GM12878 (cell line): ENCODE data around the gene PSMC6. TPM values are rescaled to one million over a fixed set of nuclear protein-coding genes. Genes with fewer than 3 reads are reported as not detected.

Experiments
- ATAC-seq: fragments of 200-7000 bp; cut with Tn5 transposase; 3 replicates; pipeline ENCODE4 v1.9.1; 2020; ENCODE audit warnings: mild to moderate bottlenecking, moderate library complexity
- BruUV-seq: library from RNA; stranded (reverse); fragments of 400-500 nt; replicated peaks from 2 replicates; lab custom pipeline; 2021; lab: Mats Ljungman, UMichigan
- CTCF ChIA-PET: fragments of 300-600 bp; sonication (Branson Sonifier 250); formaldehyde crosslinking; extraction: SDS; loops from one replicate; lab custom pipeline; 2021; ENCODE audit warnings: inconsistent platforms; lab: Yijun Ruan, JAX
- POLR2A ChIA-PET: fragments of 350-600 bp; formaldehyde crosslinking; extraction: SDS; loops from one replicate; lab custom pipeline; 2021; ENCODE audit warnings: inconsistent platforms; lab: Charles Lee
- RAD21 ChIA-PET: fragments of 300-600 bp; sonication (Branson Sonifier 250); formaldehyde crosslinking; loops from one replicate; lab custom pipeline; 2023; ENCODE audit warnings: antibody characterized with exemption; ENCODE audit not compliant: unreplicated experiment; lab: Charles Lee
- SMC1A ChIA-PET: fragments of 300-600 bp; sonication (Branson Sonifier 250); formaldehyde crosslinking; loops from one replicate; lab custom pipeline; 2023; ENCODE audit not compliant: unreplicated experiment, uncharacterized antibody; lab: Charles Lee
- DNase-seq: peaks from one replicate; pipeline ENCODE4 v3.0.0-alpha.2; 2011; ENCODE audit warnings: low read depth, low spot score
- FAIRE-seq: peaks from 3 replicates; lab custom pipeline; 2011; peaks lifted over from hg19 to GRCh38; lab: Jason Lieb, UNC
- H2AFZ ChIP-seq: 2 replicates; pipeline ENCODE4 v1.6.0; 2011; ENCODE audit warnings: low read depth, low read length, control low read depth; ENCODE audit not compliant: control insufficient read depth
- H3K27ac ChIP-seq: 2 replicates; pipeline ENCODE4 v1.5.1; 2011; ENCODE audit warnings: control low read depth; ENCODE audit not compliant: control insufficient read depth, insufficient read depth
- H3K27me3 ChIP-seq, 2 experiments: replicated peaks in 1 of 2; 2 replicates each; pipeline versions ENCODE4 v1.6.0 to v1.6.1; 2011; ENCODE audit warnings: low read length in 1 of 2; ENCODE audit not compliant: control insufficient read depth in 2 of 2, insufficient read depth in 2 of 2
- H3K36me3 ChIP-seq, 2 experiments: 2 replicates each; pipeline ENCODE4 v1.5.1; 2011; ENCODE audit warnings: low read length in 1 of 2; ENCODE audit not compliant: control insufficient read depth in 2 of 2, insufficient read depth in 2 of 2
- H3K4me1 ChIP-seq: 2 replicates; pipeline ENCODE4 v1.6.1; 2011; ENCODE audit warnings: mild to moderate bottlenecking, low read length, moderate library complexity, mixed read lengths; ENCODE audit not compliant: control insufficient read depth, insufficient read depth
- H3K4me2 ChIP-seq: 2 replicates; pipeline ENCODE4 v1.6.0; 2011; ENCODE audit warnings: control low read depth; ENCODE audit not compliant: control insufficient read depth, insufficient read depth
- H3K4me3 ChIP-seq: fragments of 200-600 bp; sonication (generic); 2 replicates; pipeline ENCODE4 v1.5.1; 2016
- H3K79me2 ChIP-seq: 2 replicates; pipeline ENCODE4 v1.6.0; 2011; ENCODE audit warnings: low read length; ENCODE audit not compliant: control insufficient read depth, insufficient read depth
- H3K9ac ChIP-seq: 2 replicates; pipeline ENCODE4 v1.8.0; 2011; ENCODE audit warnings: low read length, control low read depth, mixed read lengths; ENCODE audit not compliant: control insufficient read depth, insufficient read depth
- H3K9me3 ChIP-seq: replicated peaks from 3 replicates; pipeline ENCODE4 v1.5.1; 2011; ENCODE audit warnings: mild to moderate bottlenecking, low read length; ENCODE audit not compliant: control insufficient read depth, insufficient read depth
- H4K20me1 ChIP-seq: 2 replicates; pipeline ENCODE4 v1.6.0; 2011; ENCODE audit not compliant: control insufficient read depth, insufficient read depth
- CBX3 ChIP-seq: fragments of 200-600 bp; sonication (generic); IDR thresholded peaks from 2 replicates; pipeline ENCODE4 v1.6.1; 2016; ENCODE audit warnings: low read depth, borderline replicate concordance
- CREB1 ChIP-seq: IDR thresholded peaks from 2 replicates; pipeline ENCODE4 v1.6.1; 2012; ENCODE audit warnings: low read depth, mild to moderate bottlenecking, inconsistent platforms
- FOXM1 ChIP-seq: IDR thresholded peaks from 2 replicates; pipeline ENCODE4 v1.6.1; 2012; ENCODE audit warnings: low read depth, mild to moderate bottlenecking, inconsistent platforms, low read length, moderate library complexity
- HDGF ChIP-seq: fragments of 450-650 bp; IDR thresholded peaks from 2 replicates; pipeline ENCODE4 v1.6.1; 2016; ENCODE audit warnings: antibody characterized with exemption
- IKZF1 ChIP-seq: fragments of 450-650 bp; conservative IDR thresholded peaks from 2 replicates; pipeline ENCODE4 v1.6.1; 2017; ENCODE audit warnings: antibody characterized with exemption, mild to moderate bottlenecking
- LARP7 ChIP-seq: fragments of 450-650 bp; IDR thresholded peaks from 2 replicates; pipeline ENCODE4 v1.6.1; 2017; ENCODE audit warnings: mild to moderate bottlenecking
- MTA2 ChIP-seq: fragments of 450-650 bp; IDR thresholded peaks from 2 replicates; pipeline ENCODE4 v1.6.1; 2016; ENCODE audit warnings: low read depth, mild to moderate bottlenecking, moderate library complexity
- NBN ChIP-seq: fragments of 450-650 bp; IDR thresholded peaks from 2 replicates; pipeline ENCODE4 v1.6.1; 2016
- RUNX3 ChIP-seq: IDR thresholded peaks from 2 replicates; pipeline ENCODE4 v1.6.1; 2012; ENCODE audit warnings: low read length, inconsistent platforms
- SIX5 ChIP-seq: IDR thresholded peaks from 2 replicates; pipeline ENCODE4 v1.6.1; 2011; ENCODE audit warnings: mild to moderate bottlenecking, low read depth, low read length, moderate library complexity; ENCODE audit not compliant: severe bottlenecking
- SREBF2 ChIP-seq: IDR thresholded peaks from 2 replicates; pipeline ENCODE4 v1.6.1; 2012; ENCODE audit warnings: mild to moderate bottlenecking, low read length
- YY1 ChIP-seq: IDR thresholded peaks from 2 replicates; pipeline ENCODE4 v1.6.1; 2011; ENCODE audit warnings: low read depth, mild to moderate bottlenecking, low read length
- ZNF24 ChIP-seq: fragments of 450-650 bp; IDR thresholded peaks from 2 replicates; pipeline ENCODE4 v1.6.1; 2017; ENCODE audit warnings: antibody characterized with exemption, mild to moderate bottlenecking
- ZNF384 ChIP-seq: IDR thresholded peaks from 2 replicates; pipeline ENCODE4 v1.6.1; 2012; ENCODE audit warnings: low read depth, mild to moderate bottlenecking, low read length, improper control_type of control experiment, borderline replicate concordance
- ZZZ3 ChIP-seq: IDR thresholded peaks from 2 replicates; pipeline ENCODE4 v1.6.1; 2011; ENCODE audit warnings: low read depth; ENCODE audit not compliant: control insufficient read depth, insufficient read length
- WGBS: methylation state at CpG from one replicate; pipeline ENCODE4 v1.1.6; 2016; ENCODE audit warnings: low lambda C conversion rate; ENCODE audit not compliant: insufficient replicate concordance, insufficient coverage; ENCODE audit errors: missing lambda C conversion rate; 5-methylcytosine and 5-hydroxymethylcytosine counted together
- in situ Hi-C: fragments of 300-500 bp; cut with MboI; formaldehyde crosslinking; loops from 9 replicates; pipeline ENCODE4 v1.14.3; 2018; ENCODE audit warnings: mixed read lengths
- intact Hi-C: fragments of 100-400 bp; cut with micrococcal nuclease; formaldehyde crosslinking; loops from one replicate; pipeline ENCODE4 v1.14.2; 2022; ENCODE audit not compliant: unreplicated experiment
- polyA plus RNA-seq, 11 experiments: library from polyadenylated mRNA; depleted of rRNA in 4 of 11; unstranded in 6 of 11; stranded (reverse) in 5 of 11; fragments of >200 nt; fragmentation: Nextera tagmentation in 4 of 11; fragmentation: Illumina TruSeq in 1 of 11; extraction: Ambion mirVana in 4 of 11; extraction: Trizol in 1 of 11; gene quantifications; 1 replicate in 1 of 11; 2 replicates in 10 of 11; pipeline versions ENCODE4 v1.2.1 to v1.2.3, GENCODE V29; 2011 to 2016; ENCODE audit warnings: inconsistent platforms in 2 of 11, missing spikeins in 2 of 11, low read depth in 1 of 11
- total RNA-seq, 4 experiments: library from RNA; depleted of rRNA in 3 of 4; stranded (reverse); fragments of >200 nt in 3 of 4; fragmentation: Illumina TruSeq in 1 of 4; extraction: Trizol in 1 of 4; gene quantifications; 2 replicates each; pipeline versions ENCODE4 v1.2.1 to v1.2.3, GENCODE V29; 2013 to 2021
- TF ChIP-seq, protein P1 (sequence below): fragments of 450-650 bp; IDR thresholded peaks from 2 replicates; pipeline ENCODE4 v1.6.1; 2018; ENCODE audit warnings: mild to moderate bottlenecking, low read depth, moderate library complexity; ENCODE audit not compliant: partially characterized antibody
- TF ChIP-seq, protein P2 (sequence below): IDR thresholded peaks from 2 replicates; pipeline ENCODE4 v1.6.1; 2012; ENCODE audit warnings: low read length, inconsistent platforms
- TF ChIP-seq, protein P3 (sequence below): fragments of 450-650 bp; IDR thresholded peaks from 2 replicates; pipeline ENCODE4 v1.6.1; 2017; ENCODE audit warnings: mild to moderate bottlenecking, low read depth, inconsistent platforms; ENCODE audit not compliant: poor library complexity, severe bottlenecking

PSMC6 gene
- total and polyA plus RNA-seq, 10 of the 15 experiments (the other 5 are each of a cell fraction or from before 2014, with no cell fraction given) = 71.4 to 192 (median 153) TPM

DNA sequence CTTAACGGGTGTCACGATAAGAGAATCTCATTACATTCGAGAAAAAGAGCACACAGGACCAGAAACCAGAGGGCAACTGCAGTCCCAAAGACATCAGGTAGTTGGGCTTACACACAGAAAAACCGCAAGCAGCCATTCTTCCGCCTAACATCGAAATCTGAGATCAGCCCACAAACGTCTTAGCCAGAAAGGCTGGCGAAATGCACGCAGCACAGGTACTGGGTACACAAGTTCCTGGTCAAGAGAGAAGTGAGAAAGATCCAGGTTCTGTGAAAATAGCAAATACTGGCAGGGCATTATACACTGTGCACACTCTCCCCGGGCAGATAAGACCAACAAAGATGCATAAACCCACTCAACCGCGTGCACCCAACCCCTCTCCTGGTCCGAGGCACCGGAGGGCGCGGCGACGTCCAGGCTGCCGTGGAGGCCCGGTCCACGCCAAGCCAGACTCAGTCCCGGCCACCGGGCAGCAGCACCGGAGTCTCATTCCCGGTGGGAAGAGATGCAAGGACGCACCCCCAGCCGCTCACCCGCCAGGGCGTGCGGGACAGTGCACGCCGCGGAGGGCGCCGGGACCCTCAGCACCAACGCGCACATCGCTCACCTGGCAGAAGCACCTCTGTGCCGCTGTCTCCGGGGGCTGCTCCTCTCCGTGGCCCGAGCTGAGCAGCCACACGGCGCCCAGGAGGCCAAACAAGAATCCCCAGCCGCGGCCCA is 12.1 kb upstream of the PSMC6 start:
- in situ Hi-C loops = no loop called here
- H3K4me3 ChIP-seq = peak overlapping the region; percentile 85
- H3K27ac ChIP-seq = peak overlapping the region; percentile 80
- ChIA-PET SMC1A (interaction anchor here (0.6 to 1.3 kb wide), 4 partner anchors 17 to 47 kb away, joined by 3 to 4 read pairs (median 3); no protein-coding TSS in a partner anchor), RAD21 (no interaction called here), POLR2A (interaction anchor here (0.7 kb wide), 1 partner anchor 10 kb away, joined by 3 read pairs; no protein-coding TSS in a partner anchor), CTCF (interaction anchor here (1.3 kb wide), 1 partner anchor 10 kb away, joined by 5 read pairs; no protein-coding TSS in a partner anchor)
- H3K9ac ChIP-seq = peak overlapping the region; percentile 83
- peak overlapping the region; percentile 77 for H3K4me2 ChIP-seq
- DNase-seq = peak; percentile 60
- no peaks in the 10 kb centered on the region for H3K9me3 ChIP-seq
- peak; percentile 72 for ATAC-seq
- peak overlapping the region; percentile 82 for H2AFZ ChIP-seq
- H3K36me3 ChIP-seq = peaks cover 0 to 4% of the 10 kb centered on the region in 2 experiments; a peak in 2 of 4 replicates
- peaks cover 7% of the 10 kb centered on the region for H4K20me1 ChIP-seq
- no TSS peak for BruUV-seq
- under 1% methylated on average over 44 of the region's 46 CpGs for WGBS
- H3K79me2 ChIP-seq = peaks cover 57% of the 10 kb centered on the region
- FAIRE-seq = peak; percentile 93
- H3K27me3 ChIP-seq = no peaks in the 10 kb centered on the region
- 0 out of 2 replicates have a peak, but pooled peaks cover 3% of the 10 kb centered on the region for H3K4me1 ChIP-seq
- intact Hi-C loops = loop anchor here (5.0 to 10.0 kb wide), 2 partner anchors 92 to 150 kb away; no protein-coding TSS in a partner anchor
- TF ChIP-seq IKZF1 = peak; percentile 69; the same call in 1 of the 2 replicates
- TF ChIP-seq CREB1 = peak; percentile 32; the same call in 1 of the 2 replicates
- 0 out of 2 replicates have a peak, but pooled peaks have one; percentile 29 for TF ChIP-seq HDGF
- TF ChIP-seq ZZZ3 = no peak
- TF ChIP-seq, protein P1, sequence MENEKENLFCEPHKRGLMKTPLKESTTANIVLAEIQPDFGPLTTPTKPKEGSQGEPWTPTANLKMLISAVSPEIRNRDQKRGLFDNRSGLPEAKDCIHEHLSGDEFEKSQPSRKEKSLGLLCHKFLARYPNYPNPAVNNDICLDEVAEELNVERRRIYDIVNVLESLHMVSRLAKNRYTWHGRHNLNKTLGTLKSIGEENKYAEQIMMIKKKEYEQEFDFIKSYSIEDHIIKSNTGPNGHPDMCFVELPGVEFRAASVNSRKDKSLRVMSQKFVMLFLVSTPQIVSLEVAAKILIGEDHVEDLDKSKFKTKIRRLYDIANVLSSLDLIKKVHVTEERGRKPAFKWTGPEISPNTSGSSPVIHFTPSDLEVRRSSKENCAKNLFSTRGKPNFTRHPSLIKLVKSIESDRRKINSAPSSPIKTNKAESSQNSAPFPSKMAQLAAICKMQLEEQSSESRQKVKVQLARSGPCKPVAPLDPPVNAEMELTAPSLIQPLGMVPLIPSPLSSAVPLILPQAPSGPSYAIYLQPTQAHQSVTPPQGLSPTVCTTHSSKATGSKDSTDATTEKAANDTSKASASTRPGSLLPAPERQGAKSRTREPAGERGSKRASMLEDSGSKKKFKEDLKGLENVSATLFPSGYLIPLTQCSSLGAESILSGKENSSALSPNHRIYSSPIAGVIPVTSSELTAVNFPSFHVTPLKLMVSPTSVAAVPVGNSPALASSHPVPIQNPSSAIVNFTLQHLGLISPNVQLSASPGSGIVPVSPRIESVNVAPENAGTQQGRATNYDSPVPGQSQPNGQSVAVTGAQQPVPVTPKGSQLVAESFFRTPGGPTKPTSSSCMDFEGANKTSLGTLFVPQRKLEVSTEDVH = no peak
- TF ChIP-seq SIX5 = no peak
- peak; percentile 92 for TF ChIP-seq YY1
- no peak for TF ChIP-seq LARP7
- TF ChIP-seq MTA2 = no peak
- TF ChIP-seq RUNX3 = peak; percentile 98
- TF ChIP-seq, protein P2, sequence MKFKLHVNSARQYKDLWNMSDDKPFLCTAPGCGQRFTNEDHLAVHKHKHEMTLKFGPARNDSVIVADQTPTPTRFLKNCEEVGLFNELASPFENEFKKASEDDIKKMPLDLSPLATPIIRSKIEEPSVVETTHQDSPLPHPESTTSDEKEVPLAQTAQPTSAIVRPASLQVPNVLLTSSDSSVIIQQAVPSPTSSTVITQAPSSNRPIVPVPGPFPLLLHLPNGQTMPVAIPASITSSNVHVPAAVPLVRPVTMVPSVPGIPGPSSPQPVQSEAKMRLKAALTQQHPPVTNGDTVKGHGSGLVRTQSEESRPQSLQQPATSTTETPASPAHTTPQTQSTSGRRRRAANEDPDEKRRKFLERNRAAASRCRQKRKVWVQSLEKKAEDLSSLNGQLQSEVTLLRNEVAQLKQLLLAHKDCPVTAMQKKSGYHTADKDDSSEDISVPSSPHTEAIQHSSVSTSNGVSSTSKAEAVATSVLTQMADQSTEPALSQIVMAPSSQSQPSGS = no peak
- no peak for TF ChIP-seq SREBF2
- TF ChIP-seq, protein P3, sequence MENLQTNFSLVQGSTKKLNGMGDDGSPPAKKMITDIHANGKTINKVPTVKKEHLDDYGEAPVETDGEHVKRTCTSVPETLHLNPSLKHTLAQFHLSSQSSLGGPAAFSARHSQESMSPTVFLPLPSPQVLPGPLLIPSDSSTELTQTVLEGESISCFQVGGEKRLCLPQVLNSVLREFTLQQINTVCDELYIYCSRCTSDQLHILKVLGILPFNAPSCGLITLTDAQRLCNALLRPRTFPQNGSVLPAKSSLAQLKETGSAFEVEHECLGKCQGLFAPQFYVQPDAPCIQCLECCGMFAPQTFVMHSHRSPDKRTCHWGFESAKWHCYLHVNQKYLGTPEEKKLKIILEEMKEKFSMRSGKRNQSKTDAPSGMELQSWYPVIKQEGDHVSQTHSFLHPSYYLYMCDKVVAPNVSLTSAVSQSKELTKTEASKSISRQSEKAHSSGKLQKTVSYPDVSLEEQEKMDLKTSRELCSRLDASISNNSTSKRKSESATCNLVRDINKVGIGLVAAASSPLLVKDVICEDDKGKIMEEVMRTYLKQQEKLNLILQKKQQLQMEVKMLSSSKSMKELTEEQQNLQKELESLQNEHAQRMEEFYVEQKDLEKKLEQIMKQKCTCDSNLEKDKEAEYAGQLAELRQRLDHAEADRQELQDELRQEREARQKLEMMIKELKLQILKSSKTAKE = no peak
- no peak for TF ChIP-seq FOXM1
- no peak for TF ChIP-seq ZNF24
- TF ChIP-seq ZNF384 = no peak
- no peak for TF ChIP-seq CBX3
- TF ChIP-seq NBN = peak; percentile 42; the same call in 1 of the 2 replicates
